HCT116 (cell line): ENCODE measurements around the gene NTRK3. TPM values are rescaled to one million over a fixed set of nuclear protein-coding genes. Genes with fewer than 3 reads are reported as not detected.

Source experiments
- ATAC-seq: fragments of 200-7000 bp; cut with Tn5 transposase; 2 replicates; pipeline ENCODE4 v1.9.1; 2020; ENCODE audit warnings: mild to moderate bottlenecking, moderate library complexity
- BruUV-seq: library from RNA; stranded (reverse); fragments of 400-500 nt; replicated peaks from 2 replicates; lab custom pipeline; 2021; lab: Mats Ljungman, UMichigan
- CTCF ChIA-PET: fragments of 300-600 bp; sonication (Branson Sonifier 250); formaldehyde crosslinking; loops from one replicate; lab custom pipeline; 2021; ENCODE audit warnings: antibody characterized with exemption; lab: Charles Lee
- POLR2A ChIA-PET: fragments of 300-600, 350-600 bp; sonication (Branson Sonifier 250); formaldehyde crosslinking; loops from one replicate; lab custom pipeline; 2021; ENCODE audit warnings: antibody characterized with exemption; lab: Charles Lee
- RAD21 ChIA-PET, 2 experiments: fragments of 300-600 bp; sonication (Branson Sonifier 250); formaldehyde crosslinking; loops; one replicate each; lab custom pipeline; 2023; ENCODE audit warnings: low total read pairs in 2 of 2; ENCODE audit not compliant: uncharacterized antibody in 2 of 2, unreplicated experiment in 2 of 2, low non-redundant PET in 1 of 2; lab: Charles Lee
- DNase-seq: peaks from one replicate; pipeline ENCODE4 v3.0.0-alpha.2; 2010; ENCODE audit warnings: low read depth, low spot score
- H2AFZ ChIP-seq: fragments of 200-600 bp; shearing (Covaris generic), sonication (generic); 2 replicates; pipeline ENCODE4 v1.6.1; 2017; ENCODE audit warnings: low read depth, mixed run types, mixed read lengths, antibody characterized with exemption, low read length; ENCODE audit not compliant: poor library complexity, severe bottlenecking
- H3K27ac ChIP-seq: 2 replicates; pipeline ENCODE4 v1.5.1; 2012; ENCODE audit warnings: low read depth, low read length
- H3K27me3 ChIP-seq: fragments of 200-600 bp; sonication (generic); 2 replicates; pipeline ENCODE4 v1.6.1; 2016; ENCODE audit warnings: mixed run types, low read length, mixed read lengths; ENCODE audit not compliant: insufficient read depth
- H3K36me3 ChIP-seq, 2 experiments: fragments of 200-500 bp in 1 of 2; fragments of 200-600 bp in 1 of 2; sonication (Bioruptor generic) in 1 of 2; sonication (generic) in 1 of 2; 2 replicates each; pipeline versions ENCODE4 v1.5.1 to v1.6.1; 2014 to 2016; ENCODE audit warnings: low read length in 2 of 2, inconsistent platforms in 1 of 2, mixed read lengths in 1 of 2, mixed run types in 1 of 2; ENCODE audit not compliant: insufficient read depth in 2 of 2, control insufficient read depth in 1 of 2
- H3K4me1 ChIP-seq, 2 experiments: fragments of 200-600 bp in 1 of 2; sonication (generic) in 1 of 2; 2 replicates each; pipeline versions ENCODE4 v1.5.1 to v1.6.1; 2012 to 2017; ENCODE audit warnings: low read length in 2 of 2, inconsistent platforms in 1 of 2, mild to moderate bottlenecking in 1 of 2, mixed read lengths in 1 of 2, mixed run types in 1 of 2, moderate library complexity in 1 of 2; ENCODE audit not compliant: insufficient read depth in 2 of 2, control insufficient read depth in 1 of 2
- H3K4me2 ChIP-seq: fragments of 200-600 bp; sonication (generic); 2 replicates; pipeline ENCODE4 v1.6.1; 2017; ENCODE audit warnings: mixed run types, low read length, mixed read lengths
- H3K4me3 ChIP-seq, 2 experiments: fragments of 200-600 bp in 1 of 2; sonication (generic) in 1 of 2; replicated peaks in 1 of 2; 2 replicates each; pipeline ENCODE4 v1.5.1; 2011 to 2016; ENCODE audit warnings: low read length in 2 of 2, control low read depth in 1 of 2, low read depth in 1 of 2, mild to moderate bottlenecking in 1 of 2, mixed read lengths in 1 of 2, mixed run types in 1 of 2
- H3K79me2 ChIP-seq: fragments of 200-600 bp; sonication (generic); 2 replicates; pipeline ENCODE4 v1.6.1; 2017; ENCODE audit warnings: mild to moderate bottlenecking, mixed run types, low read length, moderate library complexity, mixed read lengths; ENCODE audit not compliant: insufficient read depth
- H3K9ac ChIP-seq: fragments of 200-600 bp; sonication (generic); 2 replicates; pipeline ENCODE4 v1.6.1; 2016; ENCODE audit warnings: low read length, mixed read lengths
- H3K9me2 ChIP-seq: fragments of 200-600 bp; sonication (generic), shearing (Covaris generic); 2 replicates; pipeline ENCODE4 v1.6.1; 2017; ENCODE audit warnings: mixed run types, mild to moderate bottlenecking, moderate library complexity; ENCODE audit not compliant: insufficient read depth
- H3K9me3 ChIP-seq, 2 experiments: fragments of 200-500 bp in 1 of 2; fragments of 200-600 bp in 1 of 2; sonication (Bioruptor generic) in 1 of 2; sonication (generic) in 1 of 2; 2 replicates each; pipeline ENCODE4 v1.6.1; 2014 to 2017; ENCODE audit warnings: low read length in 2 of 2, mixed read lengths in 2 of 2, inconsistent platforms in 1 of 2, low read depth in 1 of 2, mild to moderate bottlenecking in 1 of 2, mixed run types in 1 of 2, moderate library complexity in 1 of 2; ENCODE audit not compliant: control insufficient read depth in 1 of 2, insufficient read depth in 1 of 2
- H4K20me1 ChIP-seq: fragments of 200-600 bp; sonication (generic), shearing (Covaris generic); 2 replicates; pipeline ENCODE4 v1.6.1; 2017; ENCODE audit warnings: mixed run types, mild to moderate bottlenecking, moderate library complexity; ENCODE audit not compliant: insufficient read depth
- CBX3 ChIP-seq: IDR thresholded peaks from 2 replicates; pipeline ENCODE4 v1.6.1; 2012; ENCODE audit warnings: low read depth
- CEBPB ChIP-seq: IDR thresholded peaks from 2 replicates; pipeline ENCODE4 v1.6.1; 2012; ENCODE audit warnings: low read depth
- ELF1 ChIP-seq: IDR thresholded peaks from 2 replicates; pipeline ENCODE4 v1.6.1; 2012; ENCODE audit warnings: low read depth, borderline replicate concordance
- FOSL1 ChIP-seq: IDR thresholded peaks from 2 replicates; pipeline ENCODE4 v1.6.1; 2012; ENCODE audit warnings: low read depth
- POLR2AphosphoS5 ChIP-seq: IDR thresholded peaks from 2 replicates; pipeline ENCODE4 v1.6.1; 2011; ENCODE audit warnings: mild to moderate bottlenecking, low read depth, low read length, moderate library complexity
- RAD21 ChIP-seq: IDR thresholded peaks from 2 replicates; pipeline ENCODE4 v1.6.1; 2012; ENCODE audit warnings: low read depth, mild to moderate bottlenecking
- SIN3A ChIP-seq: IDR thresholded peaks from 2 replicates; pipeline ENCODE4 v1.6.1; 2012; ENCODE audit warnings: low read depth
- SRF ChIP-seq: IDR thresholded peaks from 2 replicates; pipeline ENCODE4 v1.6.1; 2012; ENCODE audit warnings: low read depth
- TCF7L2 ChIP-seq: IDR thresholded peaks from 2 replicates; pipeline ENCODE4 v1.7.0; 2011; ENCODE audit warnings: borderline replicate concordance, inconsistent platforms; ENCODE audit not compliant: insufficient read depth, insufficient read length; ENCODE audit errors: extremely low read depth
- ZFX ChIP-seq: fragments of 450-650 bp; IDR thresholded peaks from 2 replicates; pipeline ENCODE4 v1.6.1; 2017
- ZNF274 ChIP-seq: fragments of 200-500 bp; sonication (Bioruptor generic); IDR thresholded peaks from 2 replicates; pipeline ENCODE4 v1.6.1; 2014; ENCODE audit warnings: mild to moderate bottlenecking, low read depth, low read length, inconsistent platforms
- intact Hi-C: fragments of 100-400 bp; cut with micrococcal nuclease; formaldehyde crosslinking; loops from 2 replicates; pipeline ENCODE4 v1.10.0; 2022
- total RNA-seq: library from RNA; stranded (reverse); gene quantifications from one replicate; pipeline ENCODE4 v1.2.1, GENCODE V29; 2021; ENCODE audit not compliant: unreplicated experiment
- TF ChIP-seq, protein P1 (sequence below): IDR thresholded peaks from 2 replicates; pipeline ENCODE4 v1.6.1; 2012
- TF ChIP-seq, protein P2 (sequence below): IDR thresholded peaks from 2 replicates; pipeline ENCODE4 v1.6.1; 2012; ENCODE audit warnings: low read depth

The NTRK3 gene
- total RNA-seq, 1 experiment from 2014 or later: not detected

DNA sequence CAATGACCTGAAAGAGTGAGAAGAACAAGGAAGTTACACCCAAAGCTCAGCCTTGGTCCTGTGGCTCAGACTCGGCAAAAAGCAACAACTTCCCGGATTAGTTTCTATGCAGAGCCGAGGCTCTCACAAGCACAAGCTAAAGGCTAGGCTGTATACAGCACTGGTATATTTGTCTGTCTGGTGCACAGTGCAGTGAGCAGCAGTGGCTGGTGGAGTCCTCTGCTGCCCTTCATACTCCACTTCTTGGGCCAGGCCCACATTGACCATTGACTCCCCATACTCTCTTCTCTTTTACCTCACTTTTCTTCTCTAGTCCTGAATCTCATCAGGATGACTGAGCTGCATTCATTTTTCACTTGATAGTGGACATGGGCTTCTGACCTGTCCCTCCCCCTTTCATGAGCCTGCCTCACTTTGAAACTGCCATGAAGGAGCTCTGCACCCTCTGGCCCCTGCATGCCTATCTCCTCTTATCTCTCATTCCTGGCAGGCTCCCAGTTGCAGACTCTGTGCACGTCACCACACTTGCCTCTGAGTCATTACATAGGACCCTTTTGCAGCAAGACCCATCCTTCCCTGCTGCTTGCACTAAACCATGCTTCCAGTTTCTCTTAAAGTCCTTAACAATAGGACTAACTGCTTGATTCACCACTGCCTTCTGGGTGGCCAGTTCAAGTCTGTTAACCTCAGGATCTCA, 379.3 kb downstream of the NTRK3 start:
- H2AFZ ChIP-seq: no peak overlapping the region
- H3K4me2 ChIP-seq: no peak overlapping the region
- no peaks in the 10 kb centered on the region for H3K36me3 ChIP-seq
- H3K4me1 ChIP-seq: no peaks in the 10 kb centered on the region
- ATAC-seq: no peak
- H3K4me3 ChIP-seq: no peak overlapping the region
- TF ChIP-seq CEBPB: no peak
- TF ChIP-seq POLR2AphosphoS5: no peak
- no peak for TF ChIP-seq CBX3
- TF ChIP-seq ELF1: no peak
- TF ChIP-seq ZNF274: no peak
- TF ChIP-seq FOSL1: no peak
- TF ChIP-seq ZFX: no peak
- TF ChIP-seq SRF: no peak
- TF ChIP-seq, protein P1, sequence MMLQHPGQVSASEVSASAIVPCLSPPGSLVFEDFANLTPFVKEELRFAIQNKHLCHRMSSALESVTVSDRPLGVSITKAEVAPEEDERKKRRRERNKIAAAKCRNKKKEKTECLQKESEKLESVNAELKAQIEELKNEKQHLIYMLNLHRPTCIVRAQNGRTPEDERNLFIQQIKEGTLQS: no peak
- TF ChIP-seq RAD21: no peak
- TF ChIP-seq SIN3A: no peak
- TF ChIP-seq TCF7L2: no peak
- TF ChIP-seq, protein P2, sequence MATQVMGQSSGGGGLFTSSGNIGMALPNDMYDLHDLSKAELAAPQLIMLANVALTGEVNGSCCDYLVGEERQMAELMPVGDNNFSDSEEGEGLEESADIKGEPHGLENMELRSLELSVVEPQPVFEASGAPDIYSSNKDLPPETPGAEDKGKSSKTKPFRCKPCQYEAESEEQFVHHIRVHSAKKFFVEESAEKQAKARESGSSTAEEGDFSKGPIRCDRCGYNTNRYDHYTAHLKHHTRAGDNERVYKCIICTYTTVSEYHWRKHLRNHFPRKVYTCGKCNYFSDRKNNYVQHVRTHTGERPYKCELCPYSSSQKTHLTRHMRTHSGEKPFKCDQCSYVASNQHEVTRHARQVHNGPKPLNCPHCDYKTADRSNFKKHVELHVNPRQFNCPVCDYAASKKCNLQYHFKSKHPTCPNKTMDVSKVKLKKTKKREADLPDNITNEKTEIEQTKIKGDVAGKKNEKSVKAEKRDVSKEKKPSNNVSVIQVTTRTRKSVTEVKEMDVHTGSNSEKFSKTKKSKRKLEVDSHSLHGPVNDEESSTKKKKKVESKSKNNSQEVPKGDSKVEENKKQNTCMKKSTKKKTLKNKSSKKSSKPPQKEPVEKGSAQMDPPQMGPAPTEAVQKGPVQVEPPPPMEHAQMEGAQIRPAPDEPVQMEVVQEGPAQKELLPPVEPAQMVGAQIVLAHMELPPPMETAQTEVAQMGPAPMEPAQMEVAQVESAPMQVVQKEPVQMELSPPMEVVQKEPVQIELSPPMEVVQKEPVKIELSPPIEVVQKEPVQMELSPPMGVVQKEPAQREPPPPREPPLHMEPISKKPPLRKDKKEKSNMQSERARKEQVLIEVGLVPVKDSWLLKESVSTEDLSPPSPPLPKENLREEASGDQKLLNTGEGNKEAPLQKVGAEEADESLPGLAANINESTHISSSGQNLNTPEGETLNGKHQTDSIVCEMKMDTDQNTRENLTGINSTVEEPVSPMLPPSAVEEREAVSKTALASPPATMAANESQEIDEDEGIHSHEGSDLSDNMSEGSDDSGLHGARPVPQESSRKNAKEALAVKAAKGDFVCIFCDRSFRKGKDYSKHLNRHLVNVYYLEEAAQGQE: no peak
- peaks cover 3 to 8% of the 10 kb centered on the region in 2 experiments; a peak in 2 of 4 replicates for H3K9me3 ChIP-seq
- ChIA-PET POLR2A (no interaction called here), RAD21 (no interaction called here), CTCF (no interaction called here)
- H3K27ac ChIP-seq: no peak overlapping the region
- H3K27me3 ChIP-seq: no peaks in the 10 kb centered on the region
- no peaks in the 10 kb centered on the region for H3K9me2 ChIP-seq
- intact Hi-C loops: no loop called here
- H4K20me1 ChIP-seq: no peaks in the 10 kb centered on the region
- BruUV-seq: no TSS peak
- H3K9ac ChIP-seq: no peak overlapping the region
- H3K79me2 ChIP-seq: no peaks in the 10 kb centered on the region
- DNase-seq: no peak
